Colonic mucosa (tissue), 4 donors: ENCODE data around the gene EVL. TPM values are rescaled to one million over a fixed set of nuclear protein-coding genes. Genes with fewer than 3 reads are reported as not detected.

Source experiments
- DNase-seq: peaks from one replicate; pipeline ENCODE4 v3.0.0-alpha.2; 2020
- H3K27ac ChIP-seq: fragments of 200-600 bp; one replicate; pipeline ENCODE4 v1.8.0; 2021
- H3K27me3 ChIP-seq: fragments of 200-600 bp; one replicate; pipeline ENCODE4 v1.8.0; 2021
- H3K36me3 ChIP-seq: fragments of 200-600 bp; one replicate; pipeline ENCODE4 v1.8.0; 2021
- H3K4me1 ChIP-seq: fragments of 200-600 bp; one replicate; pipeline ENCODE4 v1.8.0; 2021; ENCODE audit warnings: mild to moderate bottlenecking
- H3K4me3 ChIP-seq: fragments of 200-600 bp; one replicate; pipeline ENCODE4 v1.8.0; 2021
- H3K9ac ChIP-seq, 2 donors: one replicate each; pipeline ENCODE4 v1.7.0; 2013; ENCODE audit warnings: control low read depth in 2 of 2, low read depth in 2 of 2, low read length in 2 of 2
- H3K9me3 ChIP-seq: fragments of 200-600 bp; one replicate; pipeline ENCODE4 v1.8.0; 2021
- intact Hi-C: fragments of 100-400 bp; cut with DNase I; formaldehyde crosslinking; loops from one replicate; pipeline ENCODE4 v1.14.1; 2022
- total RNA-seq, 2 donors: library from RNA; stranded (reverse); fragmentation: NEBNext Ultra II Directional in 1 of 2; extraction: Animal tissue kit (Norgen Biotek cat#: 25700) in 1 of 2; gene quantifications; one replicate each; pipeline ENCODE4 v1.2.1, GENCODE V29; 2021
- TF ChIP-seq, protein P1 (sequence below): fragments of 200-600 bp; IDR thresholded peaks from one replicate; pipeline ENCODE4 v1.8.0; 2022; ENCODE audit warnings: antibody characterized with exemption, mild to moderate bottlenecking
- donor health status: healthy.
- donor health status: DM: no; HTN: no; CAD: no.
- donor health status: DM: no; HTN: no; CAD: no.

EVL gene
- total RNA-seq, 2 donors from 2014 or later = 13.7 to 15.4 TPM

DNA sequence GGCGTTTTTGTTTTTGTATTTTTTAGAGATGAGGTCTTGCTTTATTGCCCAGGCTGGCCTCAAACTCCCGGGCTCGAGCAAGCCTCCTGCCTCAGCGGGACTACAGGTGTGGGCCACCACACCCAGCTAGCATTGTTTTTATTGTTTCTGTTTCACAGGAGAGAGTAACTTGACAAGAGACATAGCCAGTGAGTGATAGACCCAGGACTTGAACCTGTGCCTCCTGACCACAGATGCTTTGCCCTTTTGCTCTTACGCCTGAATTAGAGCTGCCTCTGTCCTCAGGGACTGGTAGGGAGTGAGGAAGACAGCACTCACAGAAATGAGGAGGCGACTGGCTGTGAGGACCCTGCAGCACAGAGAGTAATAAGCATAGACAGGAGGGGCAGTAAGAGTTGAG, 2.3 kb downstream of the EVL start:
- H3K4me3 ChIP-seq = peak overlapping the region; percentile 1

DNA sequence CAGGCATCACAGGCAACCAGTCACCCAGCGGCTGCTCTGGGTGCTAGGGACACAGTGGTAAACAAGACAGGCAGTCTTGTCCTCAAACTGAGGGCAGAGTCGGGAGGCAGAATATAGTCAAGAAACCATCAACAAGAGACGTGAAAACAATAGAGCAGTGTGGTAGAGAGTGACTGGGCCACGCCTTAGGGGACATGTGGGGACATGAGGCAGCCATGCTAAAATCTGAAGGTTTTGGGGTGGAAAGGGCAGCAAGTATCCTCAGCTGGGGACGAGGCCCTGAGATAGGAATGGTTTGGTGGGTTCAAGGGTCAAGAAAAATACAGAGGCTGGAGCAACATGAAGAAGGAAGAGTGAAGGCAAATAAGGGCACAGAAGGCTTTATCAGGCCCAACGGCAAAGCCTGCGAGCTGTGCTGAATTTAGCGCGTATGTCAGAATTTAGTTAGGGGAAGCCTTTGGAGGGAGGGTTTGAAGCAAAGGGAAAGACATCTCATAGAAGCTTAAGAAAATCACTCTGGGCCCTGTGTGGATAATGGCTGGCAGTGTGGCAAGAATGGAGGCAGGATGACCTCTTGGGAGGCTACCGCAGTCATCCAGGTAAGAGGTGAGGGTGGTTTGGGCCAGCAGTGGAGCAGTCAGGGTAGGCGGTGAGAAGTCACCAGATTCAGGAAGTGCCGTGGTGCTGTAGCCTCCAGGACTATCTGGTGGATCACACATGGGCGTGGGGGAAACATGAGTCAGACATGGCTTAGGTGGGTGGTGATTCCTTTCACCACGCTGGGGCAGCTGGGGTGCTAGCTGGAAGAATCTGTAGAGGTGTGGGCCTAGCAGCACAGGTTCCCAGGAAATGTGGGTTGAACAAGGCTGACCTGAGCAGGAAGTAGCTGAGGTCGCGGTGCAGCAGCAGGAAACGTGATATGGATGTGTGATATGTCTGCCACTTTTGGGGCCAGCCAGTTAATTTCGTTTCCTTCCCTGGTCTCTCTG, 3.0 kb downstream of the EVL start:
- peak; percentile 34 for DNase-seq
- Histone ChIP-seq H3K36me3 (no peaks in the 10 kb centered on the region), H3K4me3 (peak overlapping the region; percentile 4), H3K9ac (peak overlapping the region; percentile 4 to 16), H3K4me1 (no peaks in the 10 kb centered on the region), H3K27me3 (no peaks in the 10 kb centered on the region), H3K9me3 (no peaks in the 10 kb centered on the region), H3K27ac (peak overlapping the region; percentile 74)
- TF ChIP-seq, protein P1, sequence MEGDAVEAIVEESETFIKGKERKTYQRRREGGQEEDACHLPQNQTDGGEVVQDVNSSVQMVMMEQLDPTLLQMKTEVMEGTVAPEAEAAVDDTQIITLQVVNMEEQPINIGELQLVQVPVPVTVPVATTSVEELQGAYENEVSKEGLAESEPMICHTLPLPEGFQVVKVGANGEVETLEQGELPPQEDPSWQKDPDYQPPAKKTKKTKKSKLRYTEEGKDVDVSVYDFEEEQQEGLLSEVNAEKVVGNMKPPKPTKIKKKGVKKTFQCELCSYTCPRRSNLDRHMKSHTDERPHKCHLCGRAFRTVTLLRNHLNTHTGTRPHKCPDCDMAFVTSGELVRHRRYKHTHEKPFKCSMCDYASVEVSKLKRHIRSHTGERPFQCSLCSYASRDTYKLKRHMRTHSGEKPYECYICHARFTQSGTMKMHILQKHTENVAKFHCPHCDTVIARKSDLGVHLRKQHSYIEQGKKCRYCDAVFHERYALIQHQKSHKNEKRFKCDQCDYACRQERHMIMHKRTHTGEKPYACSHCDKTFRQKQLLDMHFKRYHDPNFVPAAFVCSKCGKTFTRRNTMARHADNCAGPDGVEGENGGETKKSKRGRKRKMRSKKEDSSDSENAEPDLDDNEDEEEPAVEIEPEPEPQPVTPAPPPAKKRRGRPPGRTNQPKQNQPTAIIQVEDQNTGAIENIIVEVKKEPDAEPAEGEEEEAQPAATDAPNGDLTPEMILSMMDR = no peak
- intact Hi-C loops = no loop called here

More for the DNA sequence above, 2.3 kb downstream of the EVL start:
- Histone ChIP-seq H3K9me3 (no peaks in the 10 kb centered on the region), H3K4me1 (no peaks in the 10 kb centered on the region), H3K9ac (peak overlapping the region; percentile 4 to 8), H3K27me3 (no peaks in the 10 kb centered on the region), H3K27ac (peak overlapping the region; percentile 74), H3K36me3 (no peaks in the 10 kb centered on the region)
- DNase-seq = no peak
- intact Hi-C loops = no loop called here
- TF ChIP-seq, protein P1 = no peak

DNA sequence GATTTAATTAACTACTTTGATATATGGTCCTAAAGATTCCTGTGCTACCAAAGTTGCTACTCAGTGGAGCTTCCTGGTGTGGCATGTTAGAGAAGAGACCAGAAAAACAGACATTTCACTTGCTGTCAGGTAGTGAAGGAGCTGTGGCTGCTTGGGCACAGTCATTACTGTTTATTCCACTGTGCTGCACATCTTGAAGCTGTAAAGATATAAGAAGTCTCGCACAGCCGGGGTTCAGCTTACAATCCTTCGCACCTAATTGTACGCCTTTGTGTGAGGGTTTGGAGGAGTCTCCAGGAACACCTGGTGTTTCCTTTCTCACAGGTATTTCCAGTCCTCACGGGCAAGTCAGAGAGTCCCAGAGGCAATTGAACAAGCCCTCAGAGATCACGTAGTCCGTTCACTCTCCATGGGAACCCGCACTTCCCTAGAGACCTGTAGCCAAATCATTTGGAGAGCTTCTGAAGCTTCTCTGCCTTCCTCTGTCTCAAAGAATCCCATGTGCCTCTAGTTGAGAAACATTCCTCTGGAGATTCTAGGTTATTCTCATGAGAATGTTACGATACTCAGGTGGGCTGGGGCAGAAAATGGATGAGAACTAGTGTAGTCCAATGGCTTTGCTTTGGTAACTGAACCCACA, 4.1 kb downstream of the EVL start:
- H3K9me3 ChIP-seq = no peaks in the 10 kb centered on the region
- H3K36me3 ChIP-seq = no peaks in the 10 kb centered on the region
- intact Hi-C loops = no loop called here
- TF ChIP-seq, protein P1 = no peak
- H3K4me3 ChIP-seq = peak overlapping the region; percentile 17
- H3K4me1 ChIP-seq = no peaks in the 10 kb centered on the region
- DNase-seq = no peak
- H3K27ac ChIP-seq = peak overlapping the region; percentile 25
- H3K9ac ChIP-seq = peak overlapping the region in 1 of 2 donors; percentile 4
- no peaks in the 10 kb centered on the region for H3K27me3 ChIP-seq

DNA sequence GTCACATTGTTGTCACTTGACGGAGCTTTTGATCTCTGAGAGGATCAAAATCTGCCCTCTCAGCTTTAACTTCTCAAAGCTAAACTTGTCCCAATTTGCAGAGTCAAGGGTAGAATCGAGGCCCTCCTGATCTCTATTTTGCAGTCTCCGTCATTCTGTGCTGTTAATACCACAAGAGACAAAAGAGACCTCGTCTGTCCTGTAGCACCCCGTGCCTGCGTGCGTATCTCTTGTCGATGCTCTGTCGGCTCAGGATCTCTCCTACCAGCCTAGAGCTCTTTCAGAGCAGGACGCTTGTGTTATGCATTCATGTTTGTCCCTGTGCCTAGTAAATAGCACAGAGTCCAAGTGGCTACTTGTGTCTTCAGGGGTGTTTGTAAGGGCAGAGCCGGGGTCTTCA, 5.1 kb downstream of the EVL start:
- Histone ChIP-seq H3K9ac (no peak overlapping the region), H3K27me3 (no peaks in the 10 kb centered on the region), H3K36me3 (no peaks in the 10 kb centered on the region), H3K9me3 (no peaks in the 10 kb centered on the region), H3K4me3 (no peak overlapping the region), H3K4me1 (no peaks in the 10 kb centered on the region), H3K27ac (no peak overlapping the region)
- intact Hi-C loops = loop anchor here (5.0 kb wide), 1 partner anchor 122 kb away; no protein-coding TSS in a partner anchor
- TF ChIP-seq, protein P1 = no peak
- no peak for DNase-seq

DNA sequence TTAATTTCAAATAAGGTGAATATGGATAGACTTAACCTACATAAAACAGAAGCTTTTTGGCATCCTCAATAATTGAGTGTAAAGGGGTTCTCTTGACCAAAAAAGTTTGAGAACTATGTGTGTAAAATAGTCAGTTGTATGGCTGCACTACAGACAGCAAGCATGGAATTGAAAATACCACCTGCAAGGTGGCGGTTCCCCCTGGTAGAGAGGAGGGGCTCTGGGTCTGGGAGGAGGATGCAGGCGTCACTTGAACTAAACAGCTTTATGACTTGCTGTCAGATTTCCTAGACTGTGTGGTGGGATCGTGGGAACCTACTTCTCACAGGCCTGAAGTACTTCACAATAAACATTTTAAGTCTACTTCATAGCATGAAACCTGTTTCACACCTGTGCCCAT, 6.3 kb downstream of the EVL start:
- no peaks in the 10 kb centered on the region for H3K36me3 ChIP-seq
- no peaks in the 10 kb centered on the region for H3K4me1 ChIP-seq
- H3K9me3 ChIP-seq = no peaks in the 10 kb centered on the region
- DNase-seq = no peak
- TF ChIP-seq, protein P1 = no peak
- no peak overlapping the region for H3K4me3 ChIP-seq
- intact Hi-C loops = loop anchor here (5.0 kb wide), 1 partner anchor 121 kb away; no protein-coding TSS in a partner anchor
- H3K9ac ChIP-seq = no peak overlapping the region
- no peaks in the 10 kb centered on the region for H3K27me3 ChIP-seq
- H3K27ac ChIP-seq = no peak overlapping the region
